Measurements from ENCODE around the gene FCHSD2. TPM values are rescaled to one million over a fixed set of nuclear protein-coding genes. Genes with fewer than 3 reads are reported as not detected.
"Not testable (repeated sequence)": the region's sequence is repeated elsewhere in the genome, so short reads cannot be mapped to it uniquely, and the experiment has no call there.

Gene FCHSD2
- total and polyA plus RNA-seq, 2 donors from 2014 or later = 8.0 to 58.7 TPM

DNA sequence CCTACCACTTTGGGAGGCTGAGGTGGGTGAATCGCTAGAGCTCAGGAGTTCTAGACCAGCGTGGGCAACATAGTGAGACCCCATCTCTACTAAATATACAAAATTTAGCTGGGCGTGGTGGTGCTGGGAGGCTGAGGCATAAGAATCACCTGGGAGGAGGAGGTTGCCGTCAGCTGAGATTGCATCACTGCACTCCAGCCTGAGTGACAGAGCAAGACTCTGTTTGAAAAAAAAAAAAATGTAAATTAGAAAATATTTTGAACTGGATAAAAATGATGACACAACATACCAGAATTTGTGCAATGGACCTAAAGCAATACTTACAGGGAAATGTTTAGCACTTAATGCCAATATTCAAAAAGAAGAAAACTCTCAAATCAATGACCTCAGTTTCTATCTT is 281.5 kb downstream of the FCHSD2 start:
- H3K27ac ChIP-seq (ENCODE audit: low read depth in 2 of 2, low read length in 2 of 2) = no peak overlapping the region
- no peaks in the 10 kb centered on the region for H3K36me3 ChIP-seq (ENCODE audit: control insufficient read depth in 2 of 3, insufficient read depth in 3 of 3, low read length in 3 of 3)
- intact Hi-C loops (cut with DNase I) = no loop called here
- H3K4me1 ChIP-seq (ENCODE audit: control insufficient read depth in 2 of 3, insufficient read depth in 2 of 3, low read depth in 1 of 3, low read length in 3 of 3) = peaks cover 0 to 12% (median 2%) of the 10 kb centered on the region in 3 donors
- H3K9me3 ChIP-seq (ENCODE audit: control insufficient read depth in 2 of 3, insufficient read depth in 1 of 3, low read length in 3 of 3) = no peaks in the 10 kb centered on the region
- DNase-seq (no peak), FAIRE-seq (no peak)
- TF ChIP-seq CTCF (IDR thresholded peaks at IDR 0.05; ENCODE audit: borderline replicate concordance, extremely low read depth, insufficient read depth) = no peak
- H3K4me3 ChIP-seq (ENCODE audit: low read length in 3 of 3) = no peak overlapping the region
- H3K27me3 ChIP-seq (ENCODE audit: control insufficient read depth, insufficient read depth, low read length) = no peaks in the 10 kb centered on the region
- no peak overlapping the region for H3K9ac ChIP-seq (ENCODE audit: low read length in 3 of 3)

DNA sequence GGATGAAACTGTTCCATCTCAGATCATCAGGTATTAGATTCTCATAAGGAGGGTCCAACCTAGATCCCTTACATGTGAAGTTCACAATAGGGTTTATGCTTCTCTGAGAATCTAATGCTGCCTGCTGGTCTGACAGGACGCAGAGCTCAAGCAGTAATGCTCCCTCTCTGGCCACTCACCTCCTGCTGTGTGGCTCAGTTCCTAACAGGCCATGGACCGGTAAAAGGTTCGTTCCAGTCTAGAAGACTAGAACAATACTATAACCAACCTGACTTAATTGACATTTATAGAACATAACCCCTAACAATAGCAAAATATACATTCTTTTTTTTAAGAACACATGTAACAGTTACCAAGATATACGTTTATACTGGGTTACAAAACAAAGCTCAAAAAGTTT is 282.1 kb downstream of the FCHSD2 start:
- Histone ChIP-seq H3K36me3 (ENCODE audit: control insufficient read depth in 2 of 3, insufficient read depth in 3 of 3, low read length in 3 of 3) (no peaks in the 10 kb centered on the region), H3K4me3 (ENCODE audit: low read length in 3 of 3) (no peak overlapping the region), H3K9me3 (ENCODE audit: control insufficient read depth in 2 of 3, insufficient read depth in 1 of 3, low read length in 3 of 3) (no peaks in the 10 kb centered on the region), H3K9ac (ENCODE audit: low read length in 3 of 3) (no peak overlapping the region), H3K4me1 (ENCODE audit: control insufficient read depth in 2 of 3, insufficient read depth in 2 of 3, low read depth in 1 of 3, low read length in 3 of 3) (peaks cover 0 to 12% (median 2%) of the 10 kb centered on the region in 3 donors), H3K27ac (ENCODE audit: low read depth in 2 of 2, low read length in 2 of 2) (no peak overlapping the region), H3K27me3 (ENCODE audit: control insufficient read depth, insufficient read depth, low read length) (no peaks in the 10 kb centered on the region)
- FAIRE-seq = no peak
- TF ChIP-seq CTCF (IDR thresholded peaks at IDR 0.05; ENCODE audit: borderline replicate concordance, extremely low read depth, insufficient read depth) = no peak
- intact Hi-C loops (cut with DNase I) = no loop called here
- DNase-seq = no peak

DNA sequence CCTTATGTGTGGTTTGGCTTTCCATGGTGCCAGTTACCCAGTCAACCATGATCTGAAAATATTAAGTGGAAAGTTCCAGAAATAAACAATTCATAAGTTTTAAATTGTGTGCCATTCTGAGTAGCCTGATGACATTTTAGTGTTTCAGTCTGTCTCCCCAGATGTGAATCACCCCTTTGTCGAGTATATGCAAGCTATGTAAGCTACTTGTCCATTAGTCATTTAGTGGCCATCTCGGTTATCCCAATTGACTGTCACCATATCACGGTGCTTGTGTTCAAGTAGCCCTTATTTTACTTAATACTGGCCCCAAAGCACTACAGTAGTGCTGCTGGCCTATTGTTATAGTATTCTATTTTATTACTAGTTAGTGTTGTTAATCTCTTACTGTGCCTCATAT is 283.0 kb downstream of the FCHSD2 start:
- Histone ChIP-seq H3K36me3 (ENCODE audit: control insufficient read depth in 2 of 3, insufficient read depth in 3 of 3, low read length in 3 of 3) (no peaks in the 10 kb centered on the region), H3K9me3 (ENCODE audit: control insufficient read depth in 2 of 3, insufficient read depth in 1 of 3, low read length in 3 of 3) (no peaks in the 10 kb centered on the region), H3K27ac (ENCODE audit: low read depth in 2 of 2, low read length in 2 of 2) (no peak overlapping the region), H3K4me1 (ENCODE audit: control insufficient read depth in 2 of 3, insufficient read depth in 2 of 3, low read depth in 1 of 3, low read length in 3 of 3) (peaks cover 0 to 12% (median 2%) of the 10 kb centered on the region in 3 donors), H3K4me3 (ENCODE audit: low read length in 3 of 3) (no peak overlapping the region), H3K27me3 (ENCODE audit: control insufficient read depth, insufficient read depth, low read length) (no peaks in the 10 kb centered on the region), H3K9ac (ENCODE audit: low read length in 3 of 3) (no peak overlapping the region)
- TF ChIP-seq CTCF (IDR thresholded peaks at IDR 0.05; ENCODE audit: borderline replicate concordance, extremely low read depth, insufficient read depth) = no peak
- FAIRE-seq (no peak), DNase-seq (no peak)
- intact Hi-C loops (cut with DNase I) = no loop called here

DNA sequence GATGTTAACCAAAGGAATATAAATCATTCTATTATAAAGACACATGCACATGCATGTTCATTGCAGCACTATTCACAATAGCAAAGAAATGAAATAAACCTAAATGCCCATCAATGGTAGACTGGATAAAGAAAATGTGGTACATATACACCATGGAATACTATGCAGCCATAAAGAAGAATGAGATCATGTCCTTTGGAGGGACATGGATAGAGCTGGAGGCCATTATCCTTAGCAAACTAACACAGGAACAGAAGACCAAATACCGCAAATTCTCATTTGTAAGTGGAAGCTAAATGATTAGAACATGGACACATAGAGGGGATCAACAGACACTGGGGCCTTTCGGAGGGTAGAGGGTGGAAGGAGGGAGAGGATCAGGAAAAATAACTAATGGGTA is 283.9 kb downstream of the FCHSD2 start:
- DNase-seq; H3K9ac ChIP-seq (ENCODE audit: low read length in 3 of 3); H3K9me3 ChIP-seq (ENCODE audit: control insufficient read depth in 2 of 3, insufficient read depth in 1 of 3, low read length in 3 of 3); FAIRE-seq; H3K27ac ChIP-seq (ENCODE audit: low read depth in 2 of 2, low read length in 2 of 2); H3K4me3 ChIP-seq (ENCODE audit: low read length in 3 of 3); H3K27me3 ChIP-seq (ENCODE audit: control insufficient read depth, insufficient read depth, low read length); intact Hi-C loops (cut with DNase I); H3K36me3 ChIP-seq (ENCODE audit: control insufficient read depth in 2 of 3, insufficient read depth in 3 of 3, low read length in 3 of 3): not testable (repeated sequence)
- peaks cover 0 to 12% (median 2%) of the 10 kb centered on the region in 3 donors for H3K4me1 ChIP-seq (ENCODE audit: control insufficient read depth in 2 of 3, insufficient read depth in 2 of 3, low read depth in 1 of 3, low read length in 3 of 3)

Data from kidney (tissue), 14 donors.